HL-60 (cell line): ENCODE results near the gene SLC6A13.

ENCODE experiments used
- GABPA ChIP-seq: IDR thresholded peaks from 2 replicates; pipeline ENCODE4 v1.6.1; 2012; ENCODE audit warnings: low read depth
- POLR2AphosphoS5 ChIP-seq: IDR thresholded peaks from 2 replicates; pipeline ENCODE4 v1.6.1; 2012; ENCODE audit warnings: low read depth
- TF ChIP-seq, protein P1 (sequence below): IDR thresholded peaks from one replicate; pipeline ENCODE4 v1.5.1; 2011; ENCODE audit warnings: low read length, control low read depth, inconsistent platforms; ENCODE audit not compliant: insufficient read depth
- TF ChIP-seq, protein P2 (sequence below): IDR thresholded peaks from 2 replicates; pipeline ENCODE4 v1.6.1; 2012; ENCODE audit warnings: low read depth; ENCODE audit not compliant: insufficient replicate concordance

DNA sequence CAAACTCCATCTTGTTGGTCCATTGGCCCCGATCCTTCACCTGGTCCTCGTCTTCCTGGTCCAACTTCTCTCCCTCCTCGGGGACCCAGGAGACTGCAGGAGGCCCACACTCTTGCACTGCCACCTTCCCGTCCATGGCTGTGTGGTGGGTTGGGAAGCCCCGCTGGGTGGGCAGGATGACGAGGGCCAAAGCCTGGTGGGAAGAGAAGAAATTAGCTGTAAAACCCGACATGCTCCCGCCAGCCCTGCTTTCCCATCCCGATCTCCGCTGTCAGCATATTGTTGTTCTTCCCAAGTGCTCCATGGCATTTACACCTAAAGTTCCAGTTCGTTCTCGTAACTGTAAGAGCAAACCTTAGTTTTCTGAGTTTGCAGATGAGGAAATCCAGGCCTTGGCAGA is 52.8 kb downstream of the SLC6A13 start:
- TF ChIP-seq, protein P1, sequence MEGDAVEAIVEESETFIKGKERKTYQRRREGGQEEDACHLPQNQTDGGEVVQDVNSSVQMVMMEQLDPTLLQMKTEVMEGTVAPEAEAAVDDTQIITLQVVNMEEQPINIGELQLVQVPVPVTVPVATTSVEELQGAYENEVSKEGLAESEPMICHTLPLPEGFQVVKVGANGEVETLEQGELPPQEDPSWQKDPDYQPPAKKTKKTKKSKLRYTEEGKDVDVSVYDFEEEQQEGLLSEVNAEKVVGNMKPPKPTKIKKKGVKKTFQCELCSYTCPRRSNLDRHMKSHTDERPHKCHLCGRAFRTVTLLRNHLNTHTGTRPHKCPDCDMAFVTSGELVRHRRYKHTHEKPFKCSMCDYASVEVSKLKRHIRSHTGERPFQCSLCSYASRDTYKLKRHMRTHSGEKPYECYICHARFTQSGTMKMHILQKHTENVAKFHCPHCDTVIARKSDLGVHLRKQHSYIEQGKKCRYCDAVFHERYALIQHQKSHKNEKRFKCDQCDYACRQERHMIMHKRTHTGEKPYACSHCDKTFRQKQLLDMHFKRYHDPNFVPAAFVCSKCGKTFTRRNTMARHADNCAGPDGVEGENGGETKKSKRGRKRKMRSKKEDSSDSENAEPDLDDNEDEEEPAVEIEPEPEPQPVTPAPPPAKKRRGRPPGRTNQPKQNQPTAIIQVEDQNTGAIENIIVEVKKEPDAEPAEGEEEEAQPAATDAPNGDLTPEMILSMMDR, result no peak
- TF ChIP-seq, protein P2, sequence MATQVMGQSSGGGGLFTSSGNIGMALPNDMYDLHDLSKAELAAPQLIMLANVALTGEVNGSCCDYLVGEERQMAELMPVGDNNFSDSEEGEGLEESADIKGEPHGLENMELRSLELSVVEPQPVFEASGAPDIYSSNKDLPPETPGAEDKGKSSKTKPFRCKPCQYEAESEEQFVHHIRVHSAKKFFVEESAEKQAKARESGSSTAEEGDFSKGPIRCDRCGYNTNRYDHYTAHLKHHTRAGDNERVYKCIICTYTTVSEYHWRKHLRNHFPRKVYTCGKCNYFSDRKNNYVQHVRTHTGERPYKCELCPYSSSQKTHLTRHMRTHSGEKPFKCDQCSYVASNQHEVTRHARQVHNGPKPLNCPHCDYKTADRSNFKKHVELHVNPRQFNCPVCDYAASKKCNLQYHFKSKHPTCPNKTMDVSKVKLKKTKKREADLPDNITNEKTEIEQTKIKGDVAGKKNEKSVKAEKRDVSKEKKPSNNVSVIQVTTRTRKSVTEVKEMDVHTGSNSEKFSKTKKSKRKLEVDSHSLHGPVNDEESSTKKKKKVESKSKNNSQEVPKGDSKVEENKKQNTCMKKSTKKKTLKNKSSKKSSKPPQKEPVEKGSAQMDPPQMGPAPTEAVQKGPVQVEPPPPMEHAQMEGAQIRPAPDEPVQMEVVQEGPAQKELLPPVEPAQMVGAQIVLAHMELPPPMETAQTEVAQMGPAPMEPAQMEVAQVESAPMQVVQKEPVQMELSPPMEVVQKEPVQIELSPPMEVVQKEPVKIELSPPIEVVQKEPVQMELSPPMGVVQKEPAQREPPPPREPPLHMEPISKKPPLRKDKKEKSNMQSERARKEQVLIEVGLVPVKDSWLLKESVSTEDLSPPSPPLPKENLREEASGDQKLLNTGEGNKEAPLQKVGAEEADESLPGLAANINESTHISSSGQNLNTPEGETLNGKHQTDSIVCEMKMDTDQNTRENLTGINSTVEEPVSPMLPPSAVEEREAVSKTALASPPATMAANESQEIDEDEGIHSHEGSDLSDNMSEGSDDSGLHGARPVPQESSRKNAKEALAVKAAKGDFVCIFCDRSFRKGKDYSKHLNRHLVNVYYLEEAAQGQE, result no peak
- no peak for TF ChIP-seq POLR2AphosphoS5
- TF ChIP-seq GABPA, result no peak
